Measurements from ENCODE around the gene POLL.

The POLL gene

GRCh38 chr10:101573885-101574753, 13.9 kb downstream of the POLL start:
- no peak for DNase-seq
- no peak for ATAC-seq

- DNase-seq (no peak), ATAC-seq (no peak)
Observed at GRCh38 chr10:101572785-101573184, 15.3 kb downstream of the POLL start.

- ATAC-seq (no peak), DNase-seq (no peak)
Observed at GRCh38 chr10:101572126-101572525, 15.9 kb downstream of the POLL start.

GRCh38 chr10:101571271-101571925, 16.7 kb downstream of the POLL start:
- DNase-seq (no peak), ATAC-seq (no peak)

GRCh38 chr10:101570428-101571270, 17.4 kb downstream of the POLL start:
- no peak for ATAC-seq
- DNase-seq, result no peak

- peak; percentile 72 for ATAC-seq
Observed at GRCh38 chr10:101569622-101570427, 18.2 kb downstream of the POLL start.

GRCh38 chr10:101569323-101569621, 18.8 kb downstream of the POLL start:
- no peak for ATAC-seq

More at GRCh38 chr10:101569622-101570427, 18.2 kb downstream of the POLL start:
- peak; percentile 88 for DNase-seq

GRCh38 chr10:101568054-101568745, 19.9 kb downstream of the POLL start:
- DNase-seq (no peak), ATAC-seq (no peak)

More at GRCh38 chr10:101569323-101569621, 18.8 kb downstream of the POLL start:
- no peak for DNase-seq

- ATAC-seq (no peak), DNase-seq (no peak)
Observed at GRCh38 chr10:101567165-101568006, 20.7 kb downstream of the POLL start.

- DNase-seq, result no peak
Observed at GRCh38 chr10:101566333-101567164, 21.5 kb downstream of the POLL start.

GRCh38 chr10:101565936-101566332, 22.1 kb downstream of the POLL start:
- no peak for DNase-seq
- no peak for ATAC-seq

More at GRCh38 chr10:101566333-101567164, 21.5 kb downstream of the POLL start:
- ATAC-seq, result no peak

GRCh38 chr10:101565370-101565900, 22.6 kb downstream of the POLL start:
- ATAC-seq (no peak), DNase-seq (no peak)

GRCh38 chr10:101564490-101564991, 23.5 kb downstream of the POLL start:
- DNase-seq (no peak), ATAC-seq (no peak)

GRCh38 chr10:101563497-101564040, 24.5 kb downstream of the POLL start:
- no peak for DNase-seq
- no peak for ATAC-seq

GRCh38 chr10:101563007-101563406, 25.1 kb downstream of the POLL start:
- ATAC-seq (no peak), DNase-seq (no peak)

- no peak for DNase-seq
- no peak for ATAC-seq
Observed at GRCh38 chr10:101562231-101562630, 25.8 kb downstream of the POLL start.

GRCh38 chr10:101561068-101561915, 26.8 kb downstream of the POLL start:
- ATAC-seq (no peak), DNase-seq (no peak)

All from stimulated activated naive CD8-positive, alpha-beta T cell treated with anti-CD3 and anti-CD28 coated beads, Interleukin-15, Interleukin-2, amounts not matched to agents 100 U/mL and 50 U/mL, for 24 hours (primary cell).